HEK293T (cell line): Measurements from ENCODE around the gene DSG1.
"Not testable (repeated sequence)": the region's sequence is repeated elsewhere in the genome, so short reads cannot be mapped to it uniquely, and the experiment has no call there.

ENCODE experiments used
- CTCF ChIA-PET: fragments of 350-600 bp; formaldehyde crosslinking; extraction: SDS; loops from one replicate; lab custom pipeline; 2021; ENCODE audit warnings: antibody characterized with exemption, inconsistent platforms; lab: Yijun Ruan, JAX
- POLR2A ChIA-PET: fragments of 350-600 bp; formaldehyde crosslinking; extraction: SDS; loops from one replicate; lab custom pipeline; 2020; ENCODE audit warnings: antibody characterized with exemption, inconsistent platforms; lab: Yijun Ruan, JAX
- DNase-seq: peaks from one replicate; pipeline ENCODE4 v3.0.0; 2012; ENCODE audit warnings: mixed read lengths; ENCODE audit errors: extremely low spot score
- ARNT ChIP-seq: fragments of 450-650 bp; IDR thresholded peaks from 2 replicates; pipeline ENCODE4 v1.6.1; 2017; ENCODE audit warnings: mild to moderate bottlenecking
- BHLHE40 ChIP-seq: fragments of 450-650 bp; IDR thresholded peaks from 2 replicates; pipeline ENCODE4 v1.6.1; 2016; ENCODE audit warnings: mild to moderate bottlenecking, moderate library complexity, borderline replicate concordance
- CTBP1 ChIP-seq: fragments of 450-650 bp; IDR thresholded peaks from 2 replicates; pipeline ENCODE4 v1.6.1; 2016; ENCODE audit warnings: borderline replicate concordance
- ELF4 ChIP-seq: fragments of 450-650 bp; IDR thresholded peaks from 2 replicates; pipeline ENCODE4 v1.6.1; 2017; ENCODE audit warnings: antibody characterized with exemption
- FOXA1 ChIP-seq: fragments of 450-650 bp; IDR thresholded peaks from 2 replicates; pipeline ENCODE4 v1.6.1; 2016; ENCODE audit warnings: mild to moderate bottlenecking
- FOXK2 ChIP-seq: fragments of 450-650 bp; IDR thresholded peaks from 2 replicates; pipeline ENCODE4 v1.6.1; 2016; ENCODE audit warnings: mild to moderate bottlenecking
- FOXM1 ChIP-seq: fragments of 450-650 bp; IDR thresholded peaks from 2 replicates; pipeline ENCODE4 v1.6.1; 2017; ENCODE audit warnings: mild to moderate bottlenecking, borderline replicate concordance
- HDGF ChIP-seq: fragments of 450-650 bp; IDR thresholded peaks from 2 replicates; pipeline ENCODE4 v1.6.1; 2017; ENCODE audit warnings: antibody characterized with exemption, borderline replicate concordance
- L3MBTL2 ChIP-seq: fragments of 450-650 bp; conservative IDR thresholded peaks from 2 replicates; pipeline ENCODE4 v1.6.1; 2016; ENCODE audit warnings: mild to moderate bottlenecking
- LEF1 ChIP-seq: fragments of 450-650 bp; IDR thresholded peaks from 2 replicates; pipeline ENCODE4 v1.6.1; 2017; ENCODE audit warnings: mild to moderate bottlenecking, borderline replicate concordance
- NFRKB ChIP-seq: fragments of 450-650 bp; IDR thresholded peaks from 2 replicates; pipeline ENCODE4 v1.6.1; 2016; ENCODE audit warnings: mild to moderate bottlenecking, moderate library complexity
- PKNOX1 ChIP-seq: fragments of 450-650 bp; IDR thresholded peaks from 2 replicates; pipeline ENCODE4 v1.6.1; 2016
- SP1 ChIP-seq: fragments of 450-650 bp; IDR thresholded peaks from 2 replicates; pipeline ENCODE4 v1.6.1; 2017
- SUZ12 ChIP-seq: fragments of 450-650 bp; IDR thresholded peaks from 2 replicates; pipeline ENCODE4 v1.6.1; 2016; ENCODE audit warnings: mild to moderate bottlenecking
- TARDBP ChIP-seq: fragments of 450-650 bp; IDR thresholded peaks from 2 replicates; pipeline ENCODE4 v1.6.1; 2016
- ZNF384 ChIP-seq: fragments of 450-650 bp; IDR thresholded peaks from 2 replicates; pipeline ENCODE4 v1.6.1; 2016

DSG1 gene

GRCh38 chr18:31321719-31322118 is 3.8 kb downstream of the DSG1 start:
- CTCF ChIA-PET, result no interaction called here
- DNase-seq, result no peak
- POLR2A ChIA-PET, result no interaction called here
- TF ChIP-seq ELF4, result no peak

DNA sequence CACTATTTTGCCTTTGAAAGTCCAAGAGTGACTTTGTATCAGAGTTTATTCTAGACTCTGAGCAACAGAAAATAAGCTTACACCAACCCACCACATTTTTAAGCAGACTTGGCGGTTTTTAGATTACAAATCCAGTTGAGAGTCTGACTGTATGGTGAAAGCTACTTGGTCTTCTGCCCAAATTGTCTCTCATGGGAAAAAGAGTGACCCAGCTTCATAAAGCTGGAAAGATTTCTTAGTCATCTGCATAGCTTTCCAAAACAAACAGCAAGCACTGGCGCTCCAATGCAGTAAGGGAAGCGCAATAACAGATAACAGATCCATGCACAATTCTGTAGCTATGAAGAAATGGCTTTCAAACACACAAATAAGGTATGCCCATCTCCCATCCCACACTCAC is 7.1 kb downstream of the DSG1 start:
- ChIA-PET POLR2A (no interaction called here), CTCF (no interaction called here)
- TF ChIP-seq ARNT (no peak), ZNF384 (no peak)
- DNase-seq, result no peak

DNA sequence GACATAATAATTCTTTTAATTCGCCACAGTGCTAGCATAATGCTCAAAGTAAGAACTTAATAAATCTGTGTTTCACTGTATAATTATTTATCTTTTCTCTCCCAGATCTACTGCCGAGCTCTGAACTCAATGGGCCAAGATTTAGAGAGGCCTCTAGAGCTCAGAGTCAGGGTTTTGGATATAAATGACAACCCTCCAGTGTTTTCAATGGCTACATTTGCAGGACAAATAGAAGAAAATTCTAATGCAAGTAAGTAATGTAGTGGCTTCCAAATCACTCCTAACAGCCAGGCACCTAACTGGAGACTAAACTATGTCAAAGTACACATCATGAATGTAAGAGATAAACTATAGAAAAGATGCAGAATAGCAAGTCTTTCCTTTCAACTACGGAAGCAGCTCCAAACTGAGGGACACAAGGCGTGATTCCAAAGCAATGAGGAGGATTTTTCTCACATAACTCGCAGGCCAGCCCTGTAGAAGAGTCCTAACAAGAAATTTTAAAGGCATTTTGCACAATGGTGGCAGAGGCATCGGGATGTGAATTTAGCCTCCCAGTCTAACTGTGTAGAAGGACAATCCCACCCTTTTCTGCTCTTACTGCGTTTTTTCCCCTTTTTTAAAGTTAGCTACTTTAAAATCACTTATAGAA is 12.0 kb downstream of the DSG1 start:
- ChIA-PET POLR2A (no interaction called here), CTCF (no interaction called here)
- no peak for DNase-seq
- no peak for TF ChIP-seq PKNOX1
- no peak for TF ChIP-seq SP1
- no peak for TF ChIP-seq SUZ12
- TF ChIP-seq NFRKB, result no peak
- no peak for TF ChIP-seq BHLHE40
- TF ChIP-seq CTBP1, result no peak
- no peak for TF ChIP-seq ARNT
- TF ChIP-seq L3MBTL2, result no peak
- TF ChIP-seq FOXK2, result no peak
- no peak for TF ChIP-seq LEF1
- no peak for TF ChIP-seq ZNF384
- no peak for TF ChIP-seq ELF4
- no peak for TF ChIP-seq HDGF
- TF ChIP-seq FOXA1, result no peak
- no peak for TF ChIP-seq TARDBP
- no peak for TF ChIP-seq FOXM1

DNA sequence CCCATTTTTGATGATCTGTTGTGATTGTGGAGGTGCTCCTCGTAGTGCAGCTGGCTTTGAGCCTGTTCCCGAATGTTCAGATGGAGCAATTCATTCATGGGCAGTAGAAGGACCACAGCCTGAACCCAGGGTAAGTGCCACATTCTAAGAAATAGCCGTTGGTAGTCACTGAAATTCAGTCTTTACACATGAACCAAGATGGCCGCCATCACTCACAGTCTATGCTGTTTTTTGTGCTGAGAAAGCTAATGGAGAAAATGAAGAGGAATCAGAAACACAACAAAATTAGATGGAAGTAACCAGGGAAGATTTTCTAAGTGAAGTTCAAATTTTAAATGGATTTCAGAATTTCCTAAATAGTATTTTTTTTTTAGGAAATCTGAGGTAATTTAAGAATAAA is 25.5 kb downstream of the DSG1 start:
- ChIA-PET CTCF (no interaction called here), POLR2A (no interaction called here)
- TF ChIP-seq PKNOX1 (no peak), NFRKB (no peak), FOXM1 (no peak), HDGF (no peak), FOXA1 (no peak), L3MBTL2 (no peak), SUZ12 (no peak), CTBP1 (no peak), ARNT (no peak), SP1 (no peak), ELF4 (no peak)
- DNase-seq, result no peak

- CTCF ChIA-PET, result not testable (repeated sequence)
Observed at GRCh38 chr18:31353336-31353735, 35.4 kb downstream of the DSG1 start.

DNA sequence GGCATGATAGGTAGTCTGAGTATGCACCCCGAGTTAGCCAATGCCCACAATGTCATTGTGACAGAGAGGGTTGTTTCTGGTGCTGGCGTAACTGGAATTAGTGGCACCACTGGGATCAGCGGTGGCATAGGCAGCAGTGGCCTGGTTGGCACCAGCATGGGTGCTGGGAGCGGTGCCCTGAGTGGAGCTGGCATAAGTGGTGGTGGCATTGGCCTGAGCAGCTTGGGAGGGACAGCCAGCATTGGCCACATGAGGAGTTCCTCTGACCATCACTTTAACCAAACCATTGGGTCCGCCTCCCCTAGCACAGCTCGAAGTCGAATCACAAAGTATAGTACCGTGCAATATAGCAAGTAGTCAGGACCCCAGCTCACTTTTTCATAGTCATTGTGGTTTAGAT is 37.0 kb downstream of the DSG1 start:
- ChIA-PET POLR2A (no interaction called here), CTCF (no interaction called here)
- DNase-seq, result no peak
- no peak for TF ChIP-seq ELF4
- TF ChIP-seq TARDBP, result no peak
- TF ChIP-seq CTBP1, result no peak
- no peak for TF ChIP-seq L3MBTL2
- no peak for TF ChIP-seq ZNF384
- TF ChIP-seq PKNOX1, result no peak
- no peak for TF ChIP-seq FOXK2
- no peak for TF ChIP-seq HDGF
- TF ChIP-seq LEF1, result no peak
- TF ChIP-seq FOXM1, result no peak
- TF ChIP-seq ARNT, result no peak
- no peak for TF ChIP-seq SUZ12
- no peak for TF ChIP-seq FOXA1

More at GRCh38 chr18:31353336-31353735, 35.4 kb downstream of the DSG1 start:
- POLR2A ChIA-PET, DNase-seq: not testable (repeated sequence)

- CTCF ChIA-PET, result no interaction called here
Observed at GRCh38 chr18:31356025-31356424, 38.1 kb downstream of the DSG1 start.

More at GRCh38 chr18:31356025-31356424, 38.1 kb downstream of the DSG1 start:
- POLR2A ChIA-PET, result no interaction called here
- TF ChIP-seq FOXK2 (no peak), TARDBP (no peak), FOXM1 (no peak), NFRKB (no peak), CTBP1 (no peak), ZNF384 (no peak), FOXA1 (no peak), BHLHE40 (no peak), SP1 (no peak), SUZ12 (no peak), ARNT (no peak), LEF1 (no peak), HDGF (no peak), L3MBTL2 (no peak), ELF4 (no peak), PKNOX1 (no peak)
- no peak for DNase-seq
